ENCODE results near the gene PDZD8.
"Not testable (repeated sequence)": the region's sequence is repeated elsewhere in the genome, so short reads cannot be mapped to it uniquely, and the experiment has no call there.

Gene PDZD8

DNA sequence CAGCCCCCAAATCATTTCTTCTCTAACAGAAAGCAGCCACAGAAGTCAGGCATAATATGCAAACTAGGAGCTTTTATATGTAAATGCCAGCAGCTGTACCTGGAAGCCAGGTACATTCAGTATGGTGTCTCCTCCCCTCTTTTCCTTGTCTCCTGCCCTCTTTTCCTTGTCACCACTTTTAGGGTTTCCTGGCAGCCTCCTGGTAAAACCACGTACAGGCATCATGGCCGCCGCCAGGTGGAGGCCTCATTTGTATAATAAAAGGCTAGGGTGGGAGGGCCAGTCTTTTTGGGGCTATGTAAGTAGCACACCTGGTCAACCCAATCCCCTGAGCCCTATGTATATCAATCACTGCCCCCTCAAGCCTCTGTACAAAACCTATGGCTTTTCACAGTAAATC lies 28.7 kb downstream of the PDZD8 start:
- DNase-seq = no peak

DNA sequence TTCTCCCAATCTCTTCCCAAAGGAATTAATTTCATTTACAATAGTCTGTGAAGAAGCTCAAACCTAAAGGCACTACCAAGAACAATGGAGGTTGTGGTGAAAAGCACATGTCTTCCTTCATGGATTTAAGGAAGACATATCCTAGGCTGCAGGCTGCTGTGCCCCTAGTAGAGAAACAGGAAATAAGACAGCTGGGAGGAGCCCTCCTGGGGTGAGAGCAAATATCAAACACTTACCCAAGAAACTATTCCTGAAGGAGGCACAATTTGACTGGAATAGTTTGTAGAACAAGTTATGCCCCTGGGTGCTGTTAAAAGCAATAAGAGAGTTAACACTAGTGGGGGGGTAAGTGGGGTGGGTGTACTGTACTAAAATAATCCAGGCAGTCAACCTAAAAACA lies 30.1 kb downstream of the PDZD8 start:
- DNase-seq = no peak

DNA sequence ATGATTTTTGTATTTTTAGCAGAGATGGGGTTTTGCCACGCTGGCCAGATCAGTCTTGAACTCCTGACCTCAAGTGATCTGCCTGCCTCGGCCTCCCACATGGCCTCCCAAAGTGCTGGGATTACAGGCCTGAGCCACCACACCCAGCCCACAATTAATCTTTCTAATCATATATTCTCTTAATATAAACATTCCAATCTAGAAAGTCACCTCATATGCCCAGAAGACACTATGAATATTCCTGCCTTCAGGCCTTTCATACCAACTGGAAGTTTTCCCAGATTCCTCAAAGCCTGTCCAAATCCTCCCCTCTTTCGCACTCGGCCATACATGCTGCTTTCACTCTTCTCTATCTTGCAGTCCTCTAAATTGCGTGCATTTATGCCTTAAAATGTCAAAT lies 32.6 kb downstream of the PDZD8 start:
- no peak for DNase-seq

DNA sequence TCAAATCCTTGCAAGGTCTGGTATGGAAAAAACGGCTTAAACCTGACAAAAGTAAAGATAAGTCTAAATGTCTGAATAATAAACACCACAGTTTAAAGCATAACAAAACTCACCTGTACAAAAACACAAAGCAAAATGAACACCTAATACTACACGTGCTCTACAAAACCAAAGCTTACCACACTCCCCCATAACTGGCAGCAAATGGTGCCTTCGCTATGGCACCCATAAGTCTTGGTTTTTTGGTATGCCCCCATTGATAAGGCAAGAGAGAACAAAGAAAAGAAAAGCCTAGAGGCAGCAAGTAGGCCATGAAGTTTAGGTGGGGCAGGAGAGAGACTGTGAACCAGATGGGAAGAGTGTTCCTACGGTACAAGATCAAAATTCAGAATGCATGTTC lies 34.2 kb downstream of the PDZD8 start:
- DNase-seq = no peak

DNA sequence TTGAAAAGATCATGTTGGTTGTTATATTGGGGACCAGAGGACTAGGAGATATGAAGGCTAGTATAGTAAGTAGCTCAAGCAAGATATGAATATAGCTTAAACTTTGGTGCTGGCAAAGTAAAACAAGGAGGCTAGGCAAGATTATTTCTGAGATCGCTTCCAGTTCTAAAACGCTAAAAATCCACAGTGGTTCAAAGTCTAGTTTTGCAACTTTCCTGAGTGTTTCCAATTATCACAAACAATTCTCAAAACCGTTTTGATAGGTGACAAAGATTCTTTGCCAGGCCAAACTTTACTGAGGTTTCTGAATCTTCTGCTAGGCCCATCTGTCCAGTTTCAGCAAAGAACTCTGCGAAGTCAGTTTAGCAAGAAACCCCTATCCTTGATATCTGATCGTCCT lies 35.3 kb downstream of the PDZD8 start:
- no peak for DNase-seq

DNA sequence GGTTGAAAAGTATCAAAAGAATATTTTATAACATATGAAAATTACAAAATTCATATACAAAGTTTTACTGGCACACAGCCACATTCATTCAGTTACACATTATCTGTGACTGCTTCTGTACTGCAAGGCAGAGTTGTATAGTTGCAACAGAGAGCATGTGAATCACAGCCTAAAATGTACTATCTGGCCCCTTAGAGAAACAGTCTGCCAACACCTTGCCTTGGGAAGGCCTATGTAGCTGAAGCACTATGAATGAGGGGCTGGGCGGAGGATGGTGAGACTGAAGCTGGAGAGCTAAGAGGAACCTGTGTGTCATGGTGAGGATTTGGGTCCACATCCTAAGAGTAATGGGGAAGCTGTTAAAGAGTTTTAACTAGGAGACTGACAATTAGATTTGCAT lies 35.7 kb downstream of the PDZD8 start:
- DNase-seq = no peak

DNA sequence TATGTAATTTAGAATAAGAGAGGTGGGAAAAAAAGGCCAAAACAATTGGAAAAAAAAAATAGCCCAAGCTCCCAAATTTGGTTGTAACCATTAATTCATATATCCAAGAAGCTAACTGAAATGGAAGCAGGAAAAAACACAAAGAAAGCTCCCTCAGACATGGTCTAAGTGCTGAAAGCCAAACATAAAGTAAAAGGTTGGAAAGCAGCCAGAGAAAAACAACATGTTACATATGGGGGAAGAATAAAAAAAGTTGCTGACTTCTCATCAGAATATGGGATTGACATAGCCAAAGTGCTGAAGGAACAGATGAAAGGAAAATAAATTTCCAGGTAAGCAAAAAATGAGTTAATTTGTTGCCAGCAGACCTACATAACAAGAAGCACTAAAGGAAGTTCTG lies 40.3 kb downstream of the PDZD8 start:
- no peak for DNase-seq

DNA sequence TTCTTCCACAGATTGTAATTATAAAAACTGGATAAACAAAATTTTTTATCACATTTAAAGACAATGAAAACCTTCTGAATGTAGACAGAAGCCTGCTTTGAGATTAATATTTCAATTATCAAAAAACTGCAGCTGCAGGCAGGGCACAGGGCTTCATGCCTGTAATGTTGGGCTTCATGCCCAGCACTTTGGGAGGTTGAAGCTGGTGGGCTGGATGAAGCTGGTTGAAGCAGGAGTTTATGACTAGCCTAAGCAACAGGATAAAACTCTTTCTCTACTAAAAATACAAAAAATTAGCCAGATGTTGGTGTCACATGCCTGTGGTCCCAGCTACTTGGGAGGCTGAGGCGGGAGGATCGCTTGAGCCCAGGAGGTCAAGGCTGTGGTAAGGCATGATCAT lies 41.2 kb downstream of the PDZD8 start:
- no peak for DNase-seq

DNA sequence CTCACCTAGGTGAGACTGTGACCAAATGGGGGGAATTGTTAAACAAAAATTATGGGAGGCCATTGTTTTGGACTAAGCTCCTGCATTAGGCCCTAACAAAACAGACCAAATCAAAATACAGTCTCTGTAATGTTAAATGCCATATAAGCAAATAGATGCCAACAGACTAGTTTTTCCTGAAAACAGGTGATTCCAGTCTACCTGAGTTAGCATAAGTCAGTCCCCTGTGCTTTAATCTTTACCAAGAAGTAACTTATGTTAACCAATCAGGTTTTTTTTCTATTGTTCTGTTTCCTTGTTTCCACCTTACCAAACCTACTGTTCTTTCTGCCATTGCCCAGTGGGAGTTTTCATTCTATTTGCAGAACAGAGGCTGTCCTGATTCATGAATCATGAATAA lies 48.0 kb downstream of the PDZD8 start:
- no peak for DNase-seq

DNA sequence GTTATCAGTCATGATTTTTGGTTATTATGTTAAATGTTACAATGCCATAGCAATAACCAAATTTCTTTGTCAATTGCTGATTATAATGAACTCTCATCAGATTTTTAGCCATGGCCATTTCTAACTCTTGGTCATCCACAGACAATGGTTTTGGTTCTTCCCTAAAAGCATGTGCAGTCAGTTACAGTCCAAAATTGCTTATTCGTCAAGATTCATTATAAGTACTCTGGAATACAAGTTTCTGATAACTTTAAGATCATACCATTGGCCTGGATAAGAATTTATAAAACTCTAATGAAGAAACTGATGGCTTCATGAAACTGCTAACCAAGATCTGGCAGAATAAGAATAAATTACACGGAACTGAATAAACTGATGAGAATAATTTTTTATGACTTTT lies 50.9 kb downstream of the PDZD8 start:
- no peak for DNase-seq

DNA sequence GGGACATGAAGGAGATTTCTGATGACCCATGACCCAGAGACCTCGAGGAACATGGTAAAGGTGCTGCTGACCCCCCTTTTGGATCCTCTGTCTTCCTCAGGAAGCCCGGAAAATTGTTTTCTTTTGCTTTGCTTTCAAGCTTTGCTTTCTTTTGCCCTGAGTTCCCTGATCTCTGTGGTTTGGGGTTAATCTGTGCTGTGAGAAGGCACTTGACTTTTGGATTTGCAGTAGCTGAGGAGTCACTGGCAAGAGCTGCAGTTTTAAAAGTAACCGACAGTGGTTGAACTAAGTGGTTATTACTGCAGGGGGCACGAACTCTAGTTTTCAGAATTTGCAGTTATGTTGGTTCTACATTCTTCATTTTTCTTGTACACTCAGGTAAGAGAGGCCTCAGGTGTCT lies 53.0 kb downstream of the PDZD8 start:
- DNase-seq = no peak

DNA sequence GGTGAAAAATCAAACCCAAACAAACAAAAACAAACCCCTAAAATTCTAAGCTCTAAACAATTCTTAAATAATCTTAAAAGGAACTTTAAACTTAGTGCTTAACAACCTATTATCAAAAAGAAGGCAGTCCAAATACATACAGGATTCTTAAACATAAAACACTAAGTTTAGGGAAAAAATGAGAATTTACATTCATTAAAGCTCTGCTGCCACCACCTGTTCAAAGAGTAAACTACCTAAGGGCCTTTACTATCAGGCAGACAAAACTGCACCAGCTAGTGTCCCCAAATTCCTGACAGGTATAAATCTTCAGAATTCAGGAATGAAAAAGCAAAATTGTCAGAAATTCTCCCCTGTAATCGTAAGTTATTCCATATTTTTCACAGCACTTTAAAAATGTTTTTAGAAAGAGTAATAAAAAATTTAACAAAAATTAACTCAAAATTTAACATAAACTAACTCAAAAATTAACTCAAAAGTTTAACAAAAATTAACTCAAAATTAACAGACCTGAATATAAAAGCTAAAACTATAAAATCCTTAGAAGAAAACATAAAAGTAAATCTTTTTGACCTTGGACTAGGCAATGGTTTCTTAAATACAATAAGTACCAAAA lies 55.1 kb downstream of the PDZD8 start:
- no peak for DNase-seq

DNA sequence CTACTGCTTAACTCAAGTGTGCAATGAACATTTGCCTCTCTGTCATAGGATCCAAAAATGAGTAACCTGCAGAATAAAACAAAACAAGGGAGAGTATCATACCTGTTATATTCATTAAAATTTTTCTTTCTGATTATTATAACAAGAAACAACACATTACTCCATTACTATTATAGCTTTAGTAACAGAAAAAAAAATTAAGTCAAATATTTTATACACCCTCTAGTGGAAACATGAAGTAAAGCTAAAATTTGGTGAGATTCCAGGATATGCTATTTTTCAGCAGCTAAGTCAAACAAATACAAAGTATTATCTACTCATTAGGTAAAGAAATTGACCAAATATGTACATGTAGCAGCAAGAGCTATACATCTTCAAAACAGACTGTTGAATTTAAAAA lies 56.3 kb downstream of the PDZD8 start:
- DNase-seq = no peak

DNA sequence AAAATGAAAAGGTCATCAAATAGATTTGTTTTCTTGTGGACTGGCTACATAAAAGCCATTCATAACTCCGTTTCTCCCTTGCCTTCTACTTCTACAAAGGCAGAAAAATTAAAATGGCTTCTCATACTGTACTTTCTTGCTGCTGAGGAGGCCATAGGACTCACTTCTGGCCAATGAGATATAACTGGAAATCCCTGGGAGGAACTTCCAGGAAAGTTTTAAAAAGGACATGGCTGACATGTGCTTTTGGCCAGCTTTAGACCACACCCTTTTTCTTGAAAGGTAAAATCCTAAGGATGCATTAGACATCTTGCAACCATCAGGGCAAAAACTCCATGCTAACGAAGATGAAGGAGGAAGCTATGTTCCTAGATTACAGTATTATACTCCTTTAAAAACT lies 58.5 kb downstream of the PDZD8 start:
- no peak for DNase-seq

DNA sequence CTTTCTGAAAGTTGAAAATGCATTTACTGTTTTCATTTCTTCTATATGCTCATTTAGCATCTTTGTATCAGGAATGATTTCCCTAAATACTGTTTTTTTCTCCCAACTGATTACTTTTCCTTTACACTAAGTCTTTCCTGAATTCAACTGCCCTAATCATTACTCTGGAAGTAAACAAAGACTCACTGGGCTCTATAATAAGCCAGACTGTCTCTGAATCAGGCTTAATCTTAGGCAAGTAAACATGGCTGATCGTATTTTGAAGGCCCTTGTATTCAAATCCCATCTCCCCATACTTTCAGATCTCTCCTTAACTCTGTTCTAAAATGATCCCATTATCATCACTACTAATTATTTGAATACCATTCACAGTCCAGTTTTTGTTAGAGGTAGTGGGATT lies 61.6 kb downstream of the PDZD8 start:
- DNase-seq = no peak

DNA sequence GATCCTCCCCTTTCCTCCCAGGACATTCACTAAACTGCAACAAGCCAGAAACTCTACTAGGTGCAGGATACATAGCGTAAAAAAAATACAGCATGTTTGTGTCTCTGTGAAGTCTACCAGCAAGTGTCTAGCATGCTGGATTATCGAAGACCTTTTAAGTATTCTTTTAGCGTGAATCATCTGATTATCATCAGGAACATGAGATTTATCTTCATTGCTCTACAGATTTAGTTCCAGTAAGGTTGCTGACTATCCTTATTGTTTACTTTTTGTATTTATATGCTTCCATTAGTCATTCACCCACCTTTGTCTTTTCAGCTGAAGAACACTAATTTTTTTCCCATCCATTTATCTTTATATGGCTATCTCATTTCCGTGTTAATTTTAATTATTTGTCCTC lies 62.8 kb downstream of the PDZD8 start:
- no peak for DNase-seq

DNA sequence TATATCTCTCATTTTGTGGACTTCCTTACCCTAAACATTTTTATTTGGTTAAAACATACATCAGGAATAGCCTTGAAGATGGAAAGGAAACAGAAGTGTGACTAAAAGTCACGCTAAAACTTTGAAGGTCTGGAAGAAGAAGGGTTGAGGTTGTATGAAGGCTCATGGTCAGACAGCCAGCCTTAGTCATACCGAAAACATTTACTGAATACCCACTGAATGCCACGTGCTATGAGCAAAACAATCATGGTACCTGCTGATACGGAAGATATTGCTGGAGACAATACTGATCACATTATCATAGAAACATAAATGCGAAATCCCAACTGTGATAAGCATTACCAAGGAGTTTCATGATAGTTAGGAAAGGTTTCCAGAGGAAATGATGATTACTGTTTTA lies 64.0 kb downstream of the PDZD8 start:
- no peak for DNase-seq

DNA sequence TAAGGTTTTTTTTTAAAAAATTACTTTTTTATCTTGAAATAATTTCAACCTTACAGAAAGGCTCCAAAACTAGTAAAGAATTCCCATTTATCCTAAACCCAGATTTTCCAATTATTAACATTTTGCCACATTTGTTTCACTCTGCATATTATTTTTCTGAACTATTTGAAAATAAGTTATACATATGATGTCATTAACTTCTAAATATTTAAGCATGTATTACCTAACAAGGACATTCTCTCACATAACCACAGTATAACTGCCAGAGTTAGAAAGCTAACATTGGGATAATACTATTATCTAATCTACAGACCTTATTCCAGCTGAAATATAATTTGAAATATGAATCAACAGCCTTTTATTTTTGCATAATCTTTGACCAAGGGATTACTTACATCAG lies 68.6 kb downstream of the PDZD8 start:
- DNase-seq = no peak

DNA sequence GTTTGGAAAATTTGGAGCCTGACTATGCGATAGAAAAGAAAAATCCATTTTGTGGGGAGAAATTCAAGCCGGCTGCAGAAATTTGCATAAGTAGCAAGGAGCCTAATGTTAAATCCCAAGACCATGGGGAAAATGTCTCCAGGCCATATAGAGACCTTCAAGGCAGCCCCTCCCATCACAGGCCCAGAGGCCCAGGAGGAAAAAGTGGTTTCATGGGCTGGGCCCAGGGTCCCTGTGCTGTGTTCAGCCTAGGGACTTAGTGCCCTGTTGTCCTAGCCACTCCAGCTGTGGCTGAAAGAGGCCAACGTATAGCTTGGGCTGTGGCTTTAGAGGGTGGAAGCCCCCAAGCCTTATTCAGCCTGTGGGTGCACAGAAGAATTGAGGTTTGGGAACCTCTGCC lies 71.8 kb downstream of the PDZD8 start:
- DNase-seq = not testable (repeated sequence)

DNA sequence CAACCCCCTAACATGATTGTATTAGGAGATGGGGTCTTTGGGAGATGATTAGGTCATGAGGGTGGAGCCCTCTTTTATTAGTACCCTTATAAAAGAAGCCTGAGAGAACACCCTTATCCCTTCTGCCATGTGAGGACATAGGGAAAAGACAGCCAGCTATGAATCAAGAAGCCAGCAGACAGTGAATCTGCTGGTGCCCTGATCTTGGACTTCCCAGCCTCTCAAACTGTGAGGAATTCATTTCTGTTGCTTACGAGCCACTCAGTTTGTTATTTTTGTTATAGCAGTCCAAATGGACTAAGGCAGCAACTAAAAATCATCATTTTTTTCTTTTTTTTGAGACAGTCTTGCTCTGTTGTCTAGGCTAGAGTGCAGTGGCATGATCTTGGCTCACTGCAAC lies 74.6 kb downstream of the PDZD8 start:
- DNase-seq = no peak

DNA sequence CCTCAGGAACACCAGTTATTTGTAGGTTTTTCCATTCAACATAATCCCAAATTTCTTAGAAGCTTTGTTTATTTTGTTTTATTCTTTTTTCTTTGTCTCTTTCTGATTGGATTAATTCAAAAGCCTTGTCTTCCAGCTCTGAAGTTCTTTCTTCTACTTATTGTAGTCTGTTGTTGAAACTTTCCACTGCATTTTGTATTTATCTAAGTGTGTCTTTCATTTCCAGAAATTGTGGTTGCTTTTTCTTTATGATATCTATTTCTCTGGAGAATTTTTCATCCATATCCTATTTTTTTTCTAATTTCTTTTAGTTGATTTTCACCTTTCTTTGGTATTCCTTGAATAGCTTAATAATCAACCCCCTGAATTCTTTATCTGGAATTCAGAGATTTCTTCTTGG lies 75.8 kb downstream of the PDZD8 start:
- no peak for DNase-seq

DNA sequence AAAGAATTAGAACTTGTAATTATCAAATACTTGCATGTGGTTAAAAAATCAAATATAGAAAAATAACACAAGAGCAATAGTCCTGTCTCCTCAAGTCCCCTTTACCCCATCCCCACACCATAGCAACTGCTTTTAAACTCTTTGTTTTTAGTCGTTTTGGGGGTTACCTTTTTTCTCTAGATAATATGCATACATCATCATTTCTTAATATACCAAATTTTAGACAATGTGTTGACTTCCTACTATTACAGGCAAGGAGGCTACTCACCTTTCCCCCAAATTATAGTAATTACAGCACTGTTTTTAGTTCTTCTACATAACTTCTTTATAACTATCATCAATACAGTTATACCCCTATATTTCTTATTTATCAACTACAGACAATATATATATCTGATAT lies 77.0 kb downstream of the PDZD8 start:
- no peak for DNase-seq

DNA sequence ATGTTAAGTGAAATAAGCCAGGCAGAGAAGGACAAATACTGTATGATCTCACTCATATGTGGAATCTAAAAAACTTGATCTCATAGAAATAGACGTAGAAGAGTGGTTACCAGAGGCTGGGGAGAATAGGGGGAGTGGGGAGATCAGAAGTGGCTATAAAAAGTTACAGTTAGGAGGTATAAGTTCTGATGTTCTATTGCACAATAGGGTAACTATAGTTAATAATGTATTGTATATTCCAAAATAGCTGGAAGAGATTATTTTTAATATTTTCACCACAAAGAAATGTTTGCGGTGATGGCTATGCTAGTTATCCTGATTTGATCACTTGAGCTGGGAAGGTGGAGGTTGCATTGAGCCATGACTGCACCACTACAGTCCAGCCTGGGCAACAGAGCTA lies 80.5 kb downstream of the PDZD8 start:
- no peak for DNase-seq

DNA sequence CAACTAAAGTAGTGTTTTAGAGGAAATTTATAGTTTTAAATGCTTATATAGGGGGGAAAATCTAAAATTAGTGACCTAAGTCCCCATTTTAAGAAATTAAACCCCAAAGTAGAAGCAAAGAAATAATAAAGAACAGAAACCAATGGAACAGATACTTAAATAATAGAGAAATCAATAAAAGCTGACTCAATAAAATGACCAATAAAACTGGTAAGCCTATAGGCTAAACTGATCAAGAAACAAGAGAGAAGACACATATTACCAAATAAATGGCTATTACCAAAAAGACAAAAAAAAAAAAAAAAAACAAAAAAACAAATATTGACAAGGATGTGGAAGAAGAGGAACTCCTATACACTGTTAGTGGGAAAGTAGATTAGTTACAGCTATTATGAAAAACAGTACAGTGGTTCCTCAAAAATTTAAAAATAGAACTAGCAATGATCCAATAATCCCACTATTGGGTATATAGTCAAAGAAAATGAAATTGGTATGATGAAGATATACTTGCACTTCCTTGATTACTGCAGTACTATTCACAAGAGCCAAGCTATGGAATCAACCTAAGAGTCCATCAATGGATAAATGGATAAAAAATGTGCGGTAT lies 81.1 kb downstream of the PDZD8 start:
- no peak for DNase-seq

DNA sequence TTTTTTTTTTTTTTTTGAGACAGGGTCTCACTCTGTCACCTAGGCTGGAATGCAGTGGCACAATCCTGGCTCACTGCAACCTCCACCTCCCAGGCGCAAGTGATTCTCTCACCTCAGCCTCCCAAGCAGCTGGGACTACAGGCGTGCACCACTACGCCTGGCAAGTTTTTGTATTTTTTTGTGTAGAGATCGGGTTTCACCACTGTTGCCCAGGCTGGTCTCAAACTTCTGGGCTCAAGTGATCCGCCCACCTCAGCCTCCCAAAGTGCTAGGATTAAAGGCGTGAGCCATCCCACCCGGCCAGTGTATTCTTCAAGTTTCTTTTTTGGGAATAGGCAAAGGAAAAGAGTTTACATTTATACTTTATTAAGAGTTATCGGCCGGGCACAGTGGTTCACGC lies 84.4 kb downstream of the PDZD8 start:
- not testable (repeated sequence) for DNase-seq
